T-helper 1 cell (primary cell): Measurements from ENCODE around the gene THADA.
"Not testable (repeated sequence)": the region's sequence is repeated elsewhere in the genome, so short reads cannot be mapped to it uniquely, and the experiment has no call there.

Experiments used
- DNase-seq, 5 donors: peaks; one replicate each; pipeline ENCODE4 v3.0.0-alpha.2; 2012 to 2020
- total RNA-seq, 4 donors: gene quantifications; one replicate each; lab custom pipeline; 2026; lab: John Stamatoyannopoulos, UW

Gene THADA
- total RNA-seq, result 73.7 to 122 (median 117) reads per million in 4 donors

GRCh38 chr2:43595603-43596412 is at the start of gene THADA:
TSS of gene THADA (minus strand) at chr2:43596038. CDS start at chr2:43592392, 3,646 bp downstream.
- DNase-seq, result peak; percentile 88 to 99 (median 94)

- no peak for DNase-seq
These were observed 47.8 kb upstream of the THADA start for GRCh38 chr2:43643680-43644079.

- no peak for DNase-seq
These were observed 46.5 kb upstream of the THADA start for GRCh38 chr2:43642363-43642762.

- peak; percentile 64 to 82 (median 77) for DNase-seq
These were observed 41.4 kb upstream of the THADA start, which contains the start of gene PLEKHH2 for GRCh38 chr2:43637030-43637803. TSS of gene PLEKHH2 (plus strand) at chr2:43637260. CDS start at chr2:43644674, 7,414 bp downstream.

- DNase-seq, result peak in 2 of 5 donors; percentile 21 to 47
These were observed 40.8 kb upstream of the THADA start for GRCh38 chr2:43636621-43637020.

GRCh38 chr2:43636153-43636552 is 40.3 kb upstream of the THADA start:
- DNase-seq, result not testable (repeated sequence)

- no peak for DNase-seq
These were observed 38.9 kb upstream of the THADA start for GRCh38 chr2:43634604-43635306.

GRCh38 chr2:43631618-43632317 is 35.9 kb upstream of the THADA start:
- no peak for DNase-seq

- DNase-seq, result no peak
These were observed 27.2 kb upstream of the THADA start for GRCh38 chr2:43622931-43623451.

GRCh38 chr2:43619511-43619910 is 23.7 kb upstream of the THADA start:
- no peak for DNase-seq

- DNase-seq, result no peak
These were observed 21.3 kb upstream of the THADA start for GRCh38 chr2:43616967-43617680.

GRCh38 chr2:43612944-43613343 is 17.1 kb upstream of the THADA start:
- DNase-seq, result no peak

- peak; percentile 24 to 66 (median 43) for DNase-seq
These were observed 16.4 kb upstream of the THADA start for GRCh38 chr2:43611987-43612894.

GRCh38 chr2:43610361-43610760 is 14.5 kb upstream of the THADA start:
- no peak for DNase-seq

GRCh38 chr2:43609290-43609918 is 13.6 kb upstream of the THADA start:
- DNase-seq, result peak in 2 of 5 donors; percentile 19 to 53

- DNase-seq, result no peak
These were observed 10.0 kb upstream of the THADA start for GRCh38 chr2:43605851-43606250.

- peak in 1 of 5 donors; percentile 49 for DNase-seq
These were observed 9.3 kb upstream of the THADA start for GRCh38 chr2:43605079-43605655.

GRCh38 chr2:43604674-43605073 is 8.8 kb upstream of the THADA start:
- DNase-seq, result peak in 1 of 5 donors; percentile 9

GRCh38 chr2:43600596-43600995 is 4.8 kb upstream of the THADA start:
- DNase-seq, result not testable (repeated sequence)
